ENCODE data around the gene GNAO1.

DNA sequence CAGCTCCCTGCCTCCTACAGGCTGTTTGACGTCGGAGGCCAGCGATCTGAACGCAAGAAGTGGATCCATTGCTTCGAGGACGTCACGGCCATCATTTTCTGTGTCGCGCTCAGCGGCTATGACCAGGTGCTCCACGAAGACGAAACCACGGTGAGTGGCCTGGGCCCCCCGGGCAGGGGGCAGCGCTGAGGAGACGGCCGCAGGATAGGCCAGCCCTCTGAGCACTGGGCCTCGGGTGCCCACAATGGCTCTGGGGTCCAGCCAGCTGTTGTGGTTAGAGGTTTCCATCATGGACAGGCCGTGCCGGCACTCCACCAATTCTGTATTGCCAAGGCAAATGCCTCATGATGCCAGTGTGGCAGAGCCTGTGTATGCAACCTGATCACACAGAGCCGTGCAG, 145.4 kb downstream of the GNAO1 start:
- no peak for TF ChIP-seq CTCF (IDR thresholded peaks at IDR 0.05)
- no peak for TF ChIP-seq POLR2AphosphoS5 (IDR thresholded peaks at IDR 0.05)
